Lower leg skin (tissue), 4 donors: ENCODE measurements around the gene TOMM70. TPM values are rescaled to one million over a fixed set of nuclear protein-coding genes. Genes with fewer than 3 reads are reported as not detected.
"Not testable (repeated sequence)": the region's sequence is repeated elsewhere in the genome, so short reads cannot be mapped to it uniquely, and the experiment has no call there.

Experiments used
- DNase-seq, 2 donors: peaks; one replicate each; pipeline ENCODE4 v3.0.0-alpha.2; 2019; ENCODE audit warnings: low spot score in 2 of 2
- H3K4me3 ChIP-seq: fragments of 200-600 bp; sonication (generic); 2 replicates; pipeline ENCODE4 v1.5.1; 2017; ENCODE audit warnings: mild to moderate bottlenecking, low read depth; ENCODE audit not compliant: poor library complexity, severe bottlenecking
- CTCF ChIP-seq, 3 donors: fragments of 450-650 bp; IDR thresholded peaks; one replicate each; pipeline ENCODE4 v1.5.1; 2016; ENCODE audit warnings: antibody characterized with exemption in 3 of 3, mild to moderate bottlenecking in 3 of 3, moderate library complexity in 2 of 3
- POLR2A ChIP-seq, 2 donors: fragments of 450-650 bp; IDR thresholded peaks; one replicate each; pipeline ENCODE4 v1.6.1; 2016 to 2017; ENCODE audit warnings: antibody characterized with exemption in 2 of 2, mild to moderate bottlenecking in 1 of 2, moderate library complexity in 1 of 2
- WGBS, 2 donors: methylation state at CpG; one replicate each; pipeline ENCODE4 v1.1.5; 2018; 5-methylcytosine and 5-hydroxymethylcytosine counted together
- intact Hi-C: fragments of 100-400 bp; cut with DNase I; formaldehyde crosslinking; loops from one replicate; pipeline ENCODE4 v1.15.0; 2023; ENCODE audit warnings: low total_unique reads
- total RNA-seq, 4 donors: library from RNA; depleted of rRNA; stranded (reverse); fragments of >200 nt; gene quantifications; one replicate each; pipeline ENCODE4 v1.1.0, GENCODE V29; 2016

Gene TOMM70
- total RNA-seq, 4 donors from 2014 or later, result 30.4 to 35.3 (median 33.5) TPM

- WGBS, 2 donors, result 93 to 98% methylated on average over 5 of the region's 5 CpGs
- DNase-seq, result no peak
- TF ChIP-seq POLR2A (IDR thresholded peaks at IDR 0.05) (no peak), CTCF (IDR thresholded peaks at IDR 0.05) (no peak)
Observed at GRCh38 chr3:100348727-100349126, 52.2 kb downstream of the TOMM70 start.

GRCh38 chr3:100340527-100340926, 60.4 kb downstream of the TOMM70 start:
- DNase-seq, result no peak
- H3K4me3 ChIP-seq, result no peak overlapping the region
- intact Hi-C loops, result no loop called here
- TF ChIP-seq POLR2A (IDR thresholded peaks at IDR 0.05), result no peak
- no peak for TF ChIP-seq CTCF (IDR thresholded peaks at IDR 0.05)
- 92 to 97% methylated on average over 1 of the region's 1 CpG for WGBS, 2 donors

More at GRCh38 chr3:100348727-100349126, 52.2 kb downstream of the TOMM70 start:
- H3K4me3 ChIP-seq, result no peak overlapping the region
- intact Hi-C loops, result no loop called here

- TF ChIP-seq CTCF (IDR thresholded peaks at IDR 0.05), result no peak
- WGBS, 2 donors, result 94 to 97% methylated on average over 5 of the region's 5 CpGs
- no peak for DNase-seq
- no peak overlapping the region for H3K4me3 ChIP-seq
- intact Hi-C loops, result no loop called here
Observed at GRCh38 chr3:100339786-100340185, 61.1 kb downstream of the TOMM70 start.

DNA sequence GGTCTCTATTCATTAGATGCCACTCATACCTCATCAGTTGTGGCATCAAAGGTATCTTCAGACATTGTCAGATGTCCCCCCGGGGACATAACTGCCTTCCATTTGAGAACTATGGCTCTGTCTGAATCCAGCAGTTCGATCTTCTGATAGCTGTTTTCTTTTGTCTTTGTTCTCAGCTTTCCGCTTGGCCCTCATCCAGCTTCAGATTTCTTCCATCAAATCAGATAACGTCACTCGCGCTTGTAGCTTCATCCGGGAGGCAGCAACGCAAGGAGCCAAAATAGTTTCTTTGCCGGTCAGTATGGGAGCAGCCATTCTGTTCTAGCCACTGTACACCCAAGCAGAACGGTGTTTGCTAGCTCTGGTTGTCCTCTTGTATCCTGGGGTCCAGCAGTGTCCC, 62.0 kb downstream of the TOMM70 start:
- intact Hi-C loops, result no loop called here
- no peak for DNase-seq
- TF ChIP-seq POLR2A (IDR thresholded peaks at IDR 0.05) (no peak), CTCF (IDR thresholded peaks at IDR 0.05) (no peak)
- no peak overlapping the region for H3K4me3 ChIP-seq
- WGBS, 2 donors, result 84 to 85% methylated on average over 10 of the region's 10 CpGs

GRCh38 chr3:100336229-100336628, 64.7 kb downstream of the TOMM70 start:
- WGBS, 2 donors, result 92 to 93% methylated on average over 10 of the region's 10 CpGs
- intact Hi-C loops, H3K4me3 ChIP-seq, DNase-seq: not testable (repeated sequence)

DNA sequence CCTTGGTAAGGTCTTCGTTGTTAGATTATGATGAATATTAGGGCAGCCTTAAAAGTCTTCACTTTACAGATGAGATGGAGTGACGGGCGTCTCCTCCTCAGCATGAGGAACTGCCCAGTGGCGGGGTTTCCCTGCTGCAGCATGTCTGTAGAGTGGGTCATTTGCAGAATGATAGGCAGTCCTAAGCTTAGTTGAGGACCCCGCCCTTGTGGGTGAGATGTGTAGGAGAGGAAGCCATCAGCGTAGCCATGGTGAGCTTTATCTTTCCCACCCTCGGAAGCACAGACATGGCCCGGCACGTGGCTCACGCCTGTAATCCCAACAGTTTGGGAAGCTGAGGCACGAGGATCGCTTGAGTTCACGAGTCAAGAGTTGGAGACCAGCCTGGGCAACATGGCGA, 65.5 kb downstream of the TOMM70 start:
- peak in 1 of 2 donors; percentile 20 for DNase-seq
- no peak overlapping the region for H3K4me3 ChIP-seq
- intact Hi-C loops, result no loop called here
- TF ChIP-seq CTCF (IDR thresholded peaks at IDR 0.05), result no peak
- no peak for TF ChIP-seq POLR2A (IDR thresholded peaks at IDR 0.05)
- WGBS, 2 donors, result 64 to 66% methylated on average over 14 of the region's 14 CpGs
